G401 (cell line): ENCODE results near the gene DSG3. TPM values are rescaled to one million over a fixed set of nuclear protein-coding genes. Genes with fewer than 3 reads are reported as not detected.
"Not testable (repeated sequence)": the region's sequence is repeated elsewhere in the genome, so short reads cannot be mapped to it uniquely, and the experiment has no call there.

ENCODE experiments used
- DNase-seq: peaks from one replicate; pipeline ENCODE4 v3.0.0-alpha.2; 2015; ENCODE audit warnings: low spot score
- in situ Hi-C: cut with HindIII; loops from 2 replicates; pipeline ENCODE4 v1.10.0; 2016; ENCODE audit warnings: low sequenced_read_pairs, mixed read lengths
- total RNA-seq: library from RNA; depleted of rRNA; stranded (reverse); fragments of >200 nt; shearing (Covaris generic); gene quantifications from 2 replicates; pipeline ENCODE4 v1.2.3, GENCODE V29; 2014

The DSG3 gene
- total RNA-seq, 1 experiment from 2014 or later, result not detected

- in situ Hi-C loops, result no loop called here
- no peak for DNase-seq
Measured at GRCh38 chr18:31486165-31486564, 38.6 kb downstream of the DSG3 start.

DNA sequence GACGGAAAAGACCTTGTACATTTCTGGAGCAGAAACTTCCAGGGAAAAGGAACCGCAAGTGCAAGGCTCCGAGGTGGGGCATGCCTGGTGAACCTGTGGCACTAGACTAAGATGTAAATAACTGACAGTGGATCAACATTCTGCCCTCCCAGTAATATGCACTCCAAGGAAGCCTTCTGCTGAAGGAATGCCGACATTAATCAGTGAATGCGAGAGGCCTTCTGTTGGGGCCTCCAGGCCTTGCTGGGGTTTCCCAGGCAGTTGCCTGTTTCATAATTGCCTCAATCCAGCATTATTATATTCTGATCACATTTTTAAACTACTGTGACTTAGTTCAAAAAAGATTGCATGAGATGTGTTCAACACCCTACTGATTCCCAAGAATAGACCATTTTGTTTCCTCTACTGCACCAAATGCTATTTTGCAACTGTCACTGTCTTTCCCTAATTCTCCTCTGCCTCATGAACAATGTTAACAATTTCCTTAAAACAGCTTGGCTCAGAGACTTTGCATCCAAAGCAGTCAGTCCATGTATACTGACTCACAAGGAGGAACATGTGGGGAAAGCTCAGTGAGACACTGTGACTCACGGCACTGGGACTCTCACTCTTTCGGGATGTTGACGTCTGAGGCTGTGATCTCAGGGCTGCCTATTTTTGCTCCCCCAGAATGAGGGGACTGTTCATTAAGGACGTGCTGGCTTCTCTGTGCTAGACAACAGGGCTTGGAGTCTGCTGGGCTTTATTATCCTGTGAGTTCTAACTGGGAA lies 39.9 kb downstream of the DSG3 start:
- in situ Hi-C loops, result no loop called here
- no peak for DNase-seq

DNA sequence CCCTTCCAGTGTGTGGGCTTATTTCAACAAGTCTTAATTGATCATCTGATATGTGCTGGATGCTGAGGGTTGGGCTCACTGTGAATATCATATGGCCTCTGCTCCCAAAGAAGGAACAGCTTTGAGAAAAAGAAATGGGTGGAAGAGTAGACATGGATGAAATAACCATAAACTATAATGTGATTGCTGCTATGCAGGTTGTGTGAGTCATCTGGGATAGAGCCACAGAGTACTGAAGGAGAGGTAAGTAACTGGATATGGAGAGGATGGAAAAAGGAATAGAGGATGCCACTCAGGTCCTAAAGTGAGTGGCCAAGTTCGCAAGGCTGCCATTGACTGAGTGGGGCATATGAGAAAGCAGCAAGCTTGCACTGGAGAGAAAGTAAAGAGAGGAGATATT lies 41.8 kb downstream of the DSG3 start:
- in situ Hi-C loops, result no loop called here
- DNase-seq, result no peak

- DNase-seq, result no peak
- in situ Hi-C loops, result no loop called here
Measured at GRCh38 chr18:31490387-31490786, 42.8 kb downstream of the DSG3 start.

GRCh38 chr18:31490833-31491232 lies 43.3 kb downstream of the DSG3 start:
- in situ Hi-C loops, result no loop called here
- DNase-seq, result no peak

DNA sequence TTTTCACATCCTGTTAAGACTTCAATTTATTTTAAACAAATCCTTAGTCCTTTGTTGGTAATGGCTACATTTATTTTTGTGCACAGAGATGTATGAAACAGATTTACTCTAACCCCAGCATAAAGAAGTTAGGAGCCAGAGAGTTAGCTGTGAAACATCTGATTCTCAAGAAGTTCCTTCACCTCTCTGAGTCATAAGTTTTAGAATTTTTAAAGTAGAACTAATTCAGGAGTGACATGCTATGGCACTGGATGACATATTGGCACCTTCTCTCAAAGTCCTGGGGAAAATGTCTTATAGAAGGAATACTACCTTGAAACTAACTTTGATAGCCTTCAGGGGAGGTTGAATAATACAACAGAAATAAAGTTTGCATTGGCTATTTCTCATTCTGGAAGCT lies 44.0 kb downstream of the DSG3 start:
- DNase-seq, result no peak
- in situ Hi-C loops, result no loop called here

- DNase-seq, result no peak
Measured at GRCh38 chr18:31492671-31493070, 45.1 kb downstream of the DSG3 start.

DNA sequence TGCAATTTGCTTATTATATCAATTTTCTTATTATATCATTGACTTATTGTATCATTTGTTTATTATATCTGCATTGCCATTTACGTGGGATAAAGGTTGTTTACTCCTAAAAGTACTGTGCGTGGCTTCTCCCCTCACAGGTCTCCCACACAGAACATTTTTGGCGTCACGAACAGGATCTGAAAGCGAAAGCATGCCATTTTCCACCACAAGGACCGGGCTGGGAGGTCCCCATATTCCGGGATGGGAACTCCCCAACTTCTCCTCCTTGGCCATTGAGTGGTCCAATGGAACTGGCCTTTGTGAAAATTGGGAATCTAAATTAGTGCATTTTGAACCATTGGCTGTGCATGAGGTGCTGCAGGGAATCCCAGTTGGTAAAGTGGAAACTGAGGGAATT lies 45.6 kb downstream of the DSG3 start:
- DNase-seq, result no peak
- in situ Hi-C loops, result no loop called here

More at GRCh38 chr18:31492671-31493070, 45.1 kb downstream of the DSG3 start:
- in situ Hi-C loops, result no loop called here

DNA sequence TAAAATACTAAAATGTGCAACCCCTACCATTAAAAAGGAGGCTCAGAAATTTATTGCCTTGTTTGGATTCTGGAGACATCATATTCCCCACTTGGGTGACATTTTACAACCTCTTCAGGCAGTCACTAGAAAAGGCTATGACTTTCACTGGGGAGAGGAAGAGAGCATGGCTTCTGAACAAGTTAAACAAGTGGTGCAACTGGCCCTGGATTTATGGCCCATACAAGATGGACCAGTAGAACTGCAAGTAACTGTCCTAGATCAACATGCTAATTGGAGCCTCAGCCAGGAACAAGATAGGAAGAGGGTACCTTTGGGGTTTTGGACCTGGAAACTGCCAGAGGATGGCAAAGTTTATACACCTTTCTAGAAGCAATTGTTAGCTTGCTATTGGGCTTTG lies 46.4 kb downstream of the DSG3 start:
- no peak for DNase-seq
- in situ Hi-C loops, result no loop called here

DNA sequence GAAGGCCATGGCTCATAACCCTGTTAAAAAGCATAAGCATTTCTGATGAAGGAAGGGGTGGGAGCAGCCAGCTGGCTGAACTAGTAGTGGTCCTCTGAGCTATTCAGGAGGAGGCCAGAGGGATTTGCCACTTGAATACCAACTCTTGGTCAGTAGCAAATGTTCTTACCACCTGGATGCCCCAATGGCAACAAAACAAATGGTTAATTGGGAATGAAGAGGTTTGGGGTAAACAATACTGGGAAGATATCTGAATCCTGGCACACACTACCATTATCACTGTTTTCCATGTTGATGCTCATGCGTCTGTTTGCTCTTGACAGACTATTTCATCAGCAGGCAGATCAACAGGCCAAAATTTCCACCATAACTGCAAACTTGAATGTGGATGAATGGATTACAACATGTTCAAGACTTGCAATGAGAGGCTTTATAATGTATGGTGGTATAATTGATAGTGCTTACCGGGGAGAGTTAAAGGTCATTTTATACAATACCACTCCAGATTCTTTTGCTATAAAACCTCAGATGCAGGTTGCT lies 47.2 kb downstream of the DSG3 start:
- DNase-seq, in situ Hi-C loops: not testable (repeated sequence)

GRCh38 chr18:31497404-31497835 lies 49.9 kb downstream of the DSG3 start:
- in situ Hi-C loops, result no loop called here
- DNase-seq, result no peak

DNA sequence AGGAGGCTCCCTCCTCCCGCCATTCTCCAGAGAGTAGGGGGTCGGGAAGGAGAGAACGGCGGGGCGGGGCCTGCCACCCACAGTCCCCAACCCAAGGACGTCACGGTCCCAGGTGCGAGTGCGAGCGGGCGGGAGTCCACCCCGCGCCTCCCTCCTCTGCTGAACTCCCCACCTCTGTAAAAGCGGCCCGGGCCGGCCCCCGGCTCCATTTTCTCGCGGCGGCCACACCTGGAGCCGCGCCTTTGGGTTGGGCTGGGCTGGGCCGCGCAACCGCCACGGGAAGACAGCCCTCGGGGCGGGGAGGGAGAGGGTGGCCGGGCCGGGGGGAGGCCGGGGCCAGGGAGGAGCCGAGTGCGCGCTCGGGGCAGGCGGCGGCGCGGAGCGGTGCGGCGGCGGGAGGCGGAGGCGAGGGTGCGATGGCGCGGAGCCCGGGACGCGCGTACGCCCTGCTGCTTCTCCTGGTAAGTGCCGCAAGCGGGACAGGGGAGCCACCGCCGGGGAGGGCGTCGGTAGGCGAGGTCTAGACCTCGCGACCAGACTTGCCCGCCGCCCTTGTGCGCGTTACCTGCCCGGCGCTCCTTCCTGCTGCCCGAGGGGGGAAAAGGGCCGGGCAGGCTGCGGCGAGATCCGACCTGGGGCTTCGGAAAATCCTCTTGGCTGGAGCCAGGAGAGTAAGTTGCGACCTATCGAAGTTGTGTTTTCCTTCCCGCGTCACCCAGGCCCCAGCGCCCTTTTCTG lies 50.5 kb downstream of the DSG3 start, which contains the start of gene DSG2:
TSS of gene DSG2 (plus strand) at position 342 of the 738 bp plus-strand sequence. CDS start at position 417, 75 bp downstream.
- no peak for DNase-seq
- in situ Hi-C loops, result no loop called here

- in situ Hi-C loops, result no loop called here
- DNase-seq, result no peak
Measured at GRCh38 chr18:31498574-31499524, 51.3 kb downstream of the DSG3 start.

GRCh38 chr18:31500051-31500688 lies 52.6 kb downstream of the DSG3 start:
- in situ Hi-C loops, result no loop called here
- no peak for DNase-seq

- in situ Hi-C loops, result no loop called here
Measured at GRCh38 chr18:31503011-31503410, 55.5 kb downstream of the DSG3 start.

DNA sequence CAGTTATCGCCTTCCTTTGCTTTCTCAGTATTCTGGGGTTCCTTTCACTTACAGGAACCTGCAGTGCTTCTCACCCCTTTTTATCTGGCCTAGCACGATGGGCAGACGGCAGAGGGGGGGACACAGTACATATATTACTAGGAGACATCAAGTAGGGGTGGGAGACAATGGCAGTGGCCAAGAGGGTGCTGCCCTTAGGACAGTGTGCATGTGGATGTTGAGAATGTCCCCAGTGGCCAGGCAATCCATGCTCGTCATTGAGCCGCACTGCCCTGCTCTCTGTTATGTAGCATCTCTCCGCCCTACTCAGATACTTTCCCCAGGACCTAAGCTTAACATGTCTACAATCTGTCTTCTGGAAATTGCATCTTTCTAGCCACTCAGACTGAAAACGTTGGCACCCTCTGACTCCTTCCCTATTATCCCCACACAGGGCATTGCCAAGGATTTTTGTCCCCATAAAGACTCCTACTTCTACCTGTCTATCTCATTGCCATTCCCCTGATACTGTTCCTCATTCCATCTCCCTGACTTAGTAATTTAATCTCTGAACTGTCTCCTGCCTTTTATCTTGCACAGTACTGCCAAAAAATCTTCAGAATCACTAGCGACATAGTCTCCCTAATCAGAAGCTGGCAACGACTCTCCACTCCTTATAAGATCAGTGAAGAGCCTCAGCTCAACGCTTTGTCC lies 57.1 kb downstream of the DSG3 start:
- in situ Hi-C loops, result no loop called here

More at GRCh38 chr18:31503011-31503410, 55.5 kb downstream of the DSG3 start:
- DNase-seq, result no peak

GRCh38 chr18:31505156-31505555 lies 57.6 kb downstream of the DSG3 start:
- in situ Hi-C loops, result no loop called here
- no peak for DNase-seq

More for the DNA sequence above, 57.1 kb downstream of the DSG3 start:
- no peak for DNase-seq
